ENCODE results near the gene OR2Z1.

DNA sequence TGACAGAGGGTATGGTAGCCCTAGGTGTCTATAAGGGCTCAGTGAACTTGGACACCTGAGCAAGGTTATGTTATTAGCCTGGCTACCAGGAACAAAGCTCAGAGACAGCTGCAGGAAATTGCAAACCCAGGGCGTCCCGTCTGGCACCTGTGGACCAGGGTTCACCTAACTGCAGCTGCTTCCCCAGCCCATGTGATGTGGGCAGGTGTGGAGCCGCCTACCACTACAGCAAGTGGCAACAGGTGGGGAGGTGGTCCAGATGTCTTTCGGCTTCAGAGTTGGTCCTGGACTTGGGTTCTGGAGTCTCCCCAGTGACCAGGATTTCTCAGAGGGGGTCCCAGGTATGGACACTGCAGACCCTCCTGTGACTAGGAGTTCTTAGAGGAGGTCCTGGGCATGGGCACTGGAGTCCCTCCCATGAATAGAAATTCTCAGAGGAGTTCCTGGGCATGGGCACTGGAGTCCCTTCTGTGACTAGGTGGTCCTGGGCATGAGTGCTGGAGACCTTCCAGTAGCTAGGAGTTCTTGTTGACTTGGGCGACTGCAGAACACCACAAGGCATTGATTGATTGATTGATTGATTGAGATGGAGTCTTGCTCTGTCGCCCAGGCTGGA is 48.0 kb upstream of the OR2Z1 start:
- no peak for TF ChIP-seq CTCF (IDR thresholded peaks at IDR 0.05; ENCODE audit: insufficient read depth, low read length, poor library complexity, severe bottlenecking)
- TF ChIP-seq EZH2phosphoT487 (conservative IDR thresholded peaks at IDR 0.05; ENCODE audit: low read length) = no peak

All from SU-DHL-6 (cell line).